Activated naive CD8-positive, alpha-beta T cell treated with anti-CD3 and anti-CD28 coated beads for 36 hours (primary cell): ENCODE results near the gene RNF103. TPM values are rescaled to one million over a fixed set of nuclear protein-coding genes. Genes with fewer than 3 reads are reported as not detected.
A peak's percentile ranks its signal among the peaks of the same experiment; 100 is the strongest.
"Not testable (repeated sequence)": the region's sequence is repeated elsewhere in the genome, so short reads cannot be mapped to it uniquely, and the experiment has no call there.

ENCODE experiments used
- DNase-seq: peaks from one replicate; pipeline ENCODE4 v3.0.0; 2021
- H3K27ac Mint-ChIP-seq: one replicate; pipeline ENCODE4 v1.8.0; 2022; ENCODE audit warnings: mild to moderate bottlenecking, moderate library complexity, mixed read lengths
- H3K27me3 Mint-ChIP-seq: one replicate; pipeline ENCODE4 v1.8.0; 2022; ENCODE audit warnings: mild to moderate bottlenecking, mixed read lengths
- H3K36me3 Mint-ChIP-seq: one replicate; pipeline ENCODE4 v1.8.0; 2021; ENCODE audit warnings: mild to moderate bottlenecking, mixed read lengths
- H3K4me1 Mint-ChIP-seq: one replicate; pipeline ENCODE4 v1.8.0; 2021; ENCODE audit warnings: mixed read lengths
- H3K4me3 Mint-ChIP-seq: one replicate; pipeline ENCODE4 v1.8.0; 2022; ENCODE audit warnings: mild to moderate bottlenecking, moderate library complexity, mixed read lengths
- H3K9me3 Mint-ChIP-seq: one replicate; pipeline ENCODE4 v1.8.0; 2022; ENCODE audit warnings: mixed read lengths
- total RNA-seq, 2 experiments: library from RNA; stranded (reverse); gene quantifications; one replicate each; pipeline ENCODE4 v1.2.3, GENCODE V29; 2021

Gene RNF103
- total RNA-seq, 2 experiments from 2014 or later = 11.8 to 12.2 TPM

- H3K4me1 Mint-ChIP-seq = peaks cover 19% of the 10 kb centered on the region
- no peak for DNase-seq
- H3K36me3 Mint-ChIP-seq = peaks cover 40% of the 10 kb centered on the region
- H3K4me3 Mint-ChIP-seq = no peak overlapping the region
- H3K9me3 Mint-ChIP-seq = no peaks in the 10 kb centered on the region
- no peaks in the 10 kb centered on the region for H3K27me3 Mint-ChIP-seq
- H3K27ac Mint-ChIP-seq = no peak overlapping the region
Observed at GRCh38 chr2:86610871-86611270, 12.8 kb downstream of the RNF103 start.

- Mint-ChIP-seq H3K4me3 (no peak overlapping the region), H3K4me1 (peaks cover 12% of the 10 kb centered on the region), H3K9me3 (no peaks in the 10 kb centered on the region), H3K27me3 (no peaks in the 10 kb centered on the region), H3K36me3 (peaks cover 35% of the 10 kb centered on the region), H3K27ac (no peak overlapping the region)
- DNase-seq = no peak
Observed at GRCh38 chr2:86608832-86609410, 14.7 kb downstream of the RNF103 start.

GRCh38 chr2:86603905-86604304 lies 19.8 kb downstream of the RNF103 start:
- no peak for DNase-seq
- Mint-ChIP-seq H3K4me3 (no peak overlapping the region), H3K9me3 (no peaks in the 10 kb centered on the region), H3K27ac (no peak overlapping the region), H3K36me3 (peaks cover 26% of the 10 kb centered on the region), H3K27me3 (no peaks in the 10 kb centered on the region), H3K4me1 (peaks cover 3% of the 10 kb centered on the region)

GRCh38 chr2:86598966-86599365 lies 24.7 kb downstream of the RNF103 start:
- no peak for DNase-seq
- no peak overlapping the region for H3K27ac Mint-ChIP-seq
- no peaks in the 10 kb centered on the region for H3K4me1 Mint-ChIP-seq
- H3K4me3 Mint-ChIP-seq = no peak overlapping the region
- no peaks in the 10 kb centered on the region for H3K27me3 Mint-ChIP-seq
- peaks cover 13% of the 10 kb centered on the region for H3K36me3 Mint-ChIP-seq
- no peaks in the 10 kb centered on the region for H3K9me3 Mint-ChIP-seq

- no peaks in the 10 kb centered on the region for H3K36me3 Mint-ChIP-seq
Observed at GRCh38 chr2:86596118-86596517, 27.5 kb downstream of the RNF103 start.

GRCh38 chr2:86593266-86593665 lies 30.4 kb downstream of the RNF103 start:
- no peak overlapping the region for H3K27ac Mint-ChIP-seq
- H3K9me3 Mint-ChIP-seq = peaks cover 2% of the 10 kb centered on the region
- no peak overlapping the region for H3K4me3 Mint-ChIP-seq

More at GRCh38 chr2:86596118-86596517, 27.5 kb downstream of the RNF103 start:
- no peak for DNase-seq
- H3K9me3 Mint-ChIP-seq = no peaks in the 10 kb centered on the region
- no peak overlapping the region for H3K27ac Mint-ChIP-seq
- H3K4me1 Mint-ChIP-seq = no peaks in the 10 kb centered on the region
- no peak overlapping the region for H3K4me3 Mint-ChIP-seq
- H3K27me3 Mint-ChIP-seq = no peaks in the 10 kb centered on the region

GRCh38 chr2:86592547-86593230 lies 31.0 kb downstream of the RNF103 start:
- no peaks in the 10 kb centered on the region for H3K36me3 Mint-ChIP-seq

More at GRCh38 chr2:86593266-86593665, 30.4 kb downstream of the RNF103 start:
- H3K4me1 Mint-ChIP-seq = no peaks in the 10 kb centered on the region
- no peak for DNase-seq
- H3K27me3 Mint-ChIP-seq = no peaks in the 10 kb centered on the region
- H3K36me3 Mint-ChIP-seq = no peaks in the 10 kb centered on the region

GRCh38 chr2:86589701-86590100 lies 34.0 kb downstream of the RNF103 start:
- H3K4me3 Mint-ChIP-seq, H3K36me3 Mint-ChIP-seq, H3K9me3 Mint-ChIP-seq, H3K27ac Mint-ChIP-seq, DNase-seq, H3K4me1 Mint-ChIP-seq, H3K27me3 Mint-ChIP-seq: not testable (repeated sequence)

More at GRCh38 chr2:86592547-86593230, 31.0 kb downstream of the RNF103 start:
- Mint-ChIP-seq H3K9me3 (peaks cover 2% of the 10 kb centered on the region), H3K27me3 (no peaks in the 10 kb centered on the region), H3K27ac (no peak overlapping the region), H3K4me1 (no peaks in the 10 kb centered on the region), H3K4me3 (no peak overlapping the region)
- DNase-seq = no peak

- peak overlapping the region; percentile 83 for H3K27ac Mint-ChIP-seq
- H3K36me3 Mint-ChIP-seq = no peaks in the 10 kb centered on the region
- no peak for DNase-seq
- no peak overlapping the region for H3K4me3 Mint-ChIP-seq
- no peaks in the 10 kb centered on the region for H3K27me3 Mint-ChIP-seq
- H3K9me3 Mint-ChIP-seq = no peaks in the 10 kb centered on the region
- peaks cover 8% of the 10 kb centered on the region for H3K4me1 Mint-ChIP-seq
Observed at GRCh38 chr2:86584151-86584913, 39.3 kb downstream of the RNF103 start.

- H3K4me1 Mint-ChIP-seq = peaks cover 8% of the 10 kb centered on the region
- DNase-seq = no peak
- no peaks in the 10 kb centered on the region for H3K27me3 Mint-ChIP-seq
- H3K4me3 Mint-ChIP-seq = no peak overlapping the region
- H3K9me3 Mint-ChIP-seq = peaks cover 2% of the 10 kb centered on the region
- H3K27ac Mint-ChIP-seq = no peak overlapping the region
- H3K36me3 Mint-ChIP-seq = no peaks in the 10 kb centered on the region
Observed at GRCh38 chr2:86580560-86580959, 43.1 kb downstream of the RNF103 start.

GRCh38 chr2:86577817-86578456 lies 45.7 kb downstream of the RNF103 start:
- no peak for DNase-seq
- no peaks in the 10 kb centered on the region for H3K4me1 Mint-ChIP-seq
- H3K4me3 Mint-ChIP-seq = no peak overlapping the region
- no peak overlapping the region for H3K27ac Mint-ChIP-seq
- no peaks in the 10 kb centered on the region for H3K27me3 Mint-ChIP-seq
- H3K36me3 Mint-ChIP-seq = no peaks in the 10 kb centered on the region
- H3K9me3 Mint-ChIP-seq = peaks cover 2% of the 10 kb centered on the region

GRCh38 chr2:86570059-86570458 lies 53.6 kb downstream of the RNF103 start:
- Mint-ChIP-seq H3K4me3 (no peak overlapping the region), H3K27me3 (no peaks in the 10 kb centered on the region), H3K36me3 (no peaks in the 10 kb centered on the region), H3K27ac (no peak overlapping the region), H3K9me3 (no peaks in the 10 kb centered on the region), H3K4me1 (no peaks in the 10 kb centered on the region)
- no peak for DNase-seq

GRCh38 chr2:86566821-86567190 lies 56.9 kb downstream of the RNF103 start:
- DNase-seq = no peak
- H3K4me1 Mint-ChIP-seq = peaks cover 15% of the 10 kb centered on the region
- H3K9me3 Mint-ChIP-seq = peaks cover 6% of the 10 kb centered on the region
- no peak overlapping the region for H3K4me3 Mint-ChIP-seq
- H3K27ac Mint-ChIP-seq = no peak overlapping the region
- H3K36me3 Mint-ChIP-seq = peaks cover 15% of the 10 kb centered on the region
- no peaks in the 10 kb centered on the region for H3K27me3 Mint-ChIP-seq

- DNase-seq = no peak
- peaks cover 6% of the 10 kb centered on the region for H3K9me3 Mint-ChIP-seq
- H3K27ac Mint-ChIP-seq = no peak overlapping the region
- no peak overlapping the region for H3K4me3 Mint-ChIP-seq
- H3K27me3 Mint-ChIP-seq = no peaks in the 10 kb centered on the region
- H3K36me3 Mint-ChIP-seq = peaks cover 16% of the 10 kb centered on the region
- peaks cover 20% of the 10 kb centered on the region for H3K4me1 Mint-ChIP-seq
Observed at GRCh38 chr2:86566158-86566820, 57.4 kb downstream of the RNF103 start.

GRCh38 chr2:86563650-86564061 lies 60.0 kb downstream of the RNF103 start:
- DNase-seq = no peak
- Mint-ChIP-seq H3K36me3 (peaks cover 31% of the 10 kb centered on the region), H3K4me1 (peaks cover 28% of the 10 kb centered on the region), H3K4me3 (peak overlapping the region; percentile 93), H3K27me3 (no peaks in the 10 kb centered on the region), H3K9me3 (peaks cover 6% of the 10 kb centered on the region), H3K27ac (peak overlapping the region; percentile 98)
